G401 (cell line): ENCODE results near the gene ECHS1. TPM values are rescaled to one million over a fixed set of nuclear protein-coding genes. Genes with fewer than 3 reads are reported as not detected.
"Not testable (repeated sequence)": the region's sequence is repeated elsewhere in the genome, so short reads cannot be mapped to it uniquely, and the experiment has no call there.

Experiments used
- DNase-seq: peaks from one replicate; pipeline ENCODE4 v3.0.0-alpha.2; 2015; ENCODE audit warnings: low spot score
- in situ Hi-C: cut with HindIII; loops from 2 replicates; pipeline ENCODE4 v1.10.0; 2016; ENCODE audit warnings: low sequenced_read_pairs, mixed read lengths
- total RNA-seq: library from RNA; depleted of rRNA; stranded (reverse); fragments of >200 nt; shearing (Covaris generic); gene quantifications from 2 replicates; pipeline ENCODE4 v1.2.3, GENCODE V29; 2014

ECHS1 gene
- total RNA-seq, 1 experiment from 2014 or later: 105 TPM

DNA sequence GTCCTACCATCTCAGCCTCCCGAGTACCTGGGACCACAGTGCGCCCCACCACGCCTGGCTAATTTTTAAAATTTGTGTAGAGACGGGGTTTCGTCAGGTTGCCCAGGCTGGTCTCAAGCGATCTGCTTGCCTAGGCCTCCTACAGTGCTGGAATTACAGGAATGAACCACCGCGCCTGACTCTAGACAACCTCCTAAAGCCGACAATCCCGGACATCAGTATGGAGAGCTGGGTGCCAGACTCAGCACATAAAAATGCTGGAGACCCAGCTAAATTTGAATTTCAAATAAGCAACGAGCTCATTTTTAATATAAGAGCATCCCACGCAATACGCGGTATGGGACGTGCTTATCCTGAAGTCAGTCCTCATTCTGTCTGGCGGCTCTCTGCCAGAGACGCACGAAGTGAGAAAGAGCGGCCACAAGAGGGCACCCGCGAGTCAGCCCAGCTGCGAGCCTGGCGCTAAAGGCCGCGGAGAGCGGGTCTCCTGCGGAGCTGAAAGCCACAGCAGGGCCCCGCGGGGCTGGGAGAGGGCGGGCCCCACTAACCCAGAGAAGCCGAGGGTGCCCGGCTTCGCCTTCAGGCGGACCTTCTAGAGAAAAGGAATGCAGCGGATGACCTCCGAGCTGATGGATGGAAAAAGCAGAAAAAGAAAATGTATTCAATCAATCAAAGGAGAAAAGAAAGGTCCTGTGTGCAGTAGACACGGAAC, 43.5 kb downstream of the ECHS1 start:
- DNase-seq: peak; percentile 90
- in situ Hi-C loops: no loop called here

GRCh38 chr10:133328358-133329343, 44.5 kb downstream of the ECHS1 start:
- DNase-seq: no peak
- in situ Hi-C loops: no loop called here

DNA sequence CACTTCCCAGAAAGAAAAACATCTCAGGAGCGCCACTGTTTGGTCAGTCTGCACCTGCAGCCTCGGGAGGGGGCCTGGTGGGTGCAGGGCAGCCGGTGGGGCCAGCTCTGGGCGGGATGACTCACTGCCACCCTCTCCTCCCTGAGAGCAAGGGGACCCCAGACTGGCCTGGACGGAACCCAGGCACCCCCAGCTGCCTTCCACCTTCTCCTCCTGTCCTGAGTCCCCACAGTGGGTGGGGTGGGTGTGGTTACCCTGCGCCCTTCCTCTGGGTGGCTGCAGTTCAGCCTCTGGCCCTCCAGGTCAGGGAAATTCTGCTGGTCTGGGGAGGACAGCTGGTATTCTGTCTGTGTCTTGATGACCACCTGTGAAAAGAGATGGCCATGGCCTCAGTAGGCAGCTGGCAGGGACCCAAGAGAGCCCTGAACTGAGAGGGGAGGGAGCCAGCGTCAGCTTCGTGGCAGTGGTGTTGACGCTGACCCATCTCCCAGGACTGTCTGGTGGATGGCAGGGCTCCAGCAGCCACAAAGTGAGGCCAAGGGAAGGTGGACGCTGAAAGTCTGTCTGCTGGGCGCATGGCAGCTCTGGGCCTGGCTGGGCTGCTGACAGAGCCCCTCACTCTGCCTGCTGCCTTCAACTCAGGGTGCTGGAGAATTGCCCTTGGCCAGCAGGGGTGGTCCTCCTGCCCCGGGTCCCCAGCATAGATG, 45.4 kb downstream of the ECHS1 start:
- in situ Hi-C loops: no loop called here
- peak; percentile 60 for DNase-seq

GRCh38 chr10:133326745-133327650, 46.2 kb downstream of the ECHS1 start:
- in situ Hi-C loops: no loop called here
- no peak for DNase-seq

DNA sequence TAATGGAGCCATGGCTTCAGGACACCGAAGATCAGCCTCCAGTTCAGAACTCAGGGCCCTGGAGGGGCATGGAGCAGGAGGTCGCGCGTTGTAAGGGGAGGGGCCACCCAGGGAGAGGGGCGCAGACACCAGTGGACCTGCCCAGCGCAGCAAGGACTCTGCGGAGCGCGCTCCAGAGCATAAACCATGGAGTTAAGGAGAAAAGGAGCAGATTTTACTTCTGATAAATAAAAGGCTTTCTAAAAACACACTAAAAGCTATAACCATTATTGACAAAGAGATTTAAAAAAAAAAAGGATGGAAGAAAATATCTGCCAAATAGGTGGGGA, 47.0 kb downstream of the ECHS1 start:
- in situ Hi-C loops: no loop called here
- peak; percentile 22 for DNase-seq

DNA sequence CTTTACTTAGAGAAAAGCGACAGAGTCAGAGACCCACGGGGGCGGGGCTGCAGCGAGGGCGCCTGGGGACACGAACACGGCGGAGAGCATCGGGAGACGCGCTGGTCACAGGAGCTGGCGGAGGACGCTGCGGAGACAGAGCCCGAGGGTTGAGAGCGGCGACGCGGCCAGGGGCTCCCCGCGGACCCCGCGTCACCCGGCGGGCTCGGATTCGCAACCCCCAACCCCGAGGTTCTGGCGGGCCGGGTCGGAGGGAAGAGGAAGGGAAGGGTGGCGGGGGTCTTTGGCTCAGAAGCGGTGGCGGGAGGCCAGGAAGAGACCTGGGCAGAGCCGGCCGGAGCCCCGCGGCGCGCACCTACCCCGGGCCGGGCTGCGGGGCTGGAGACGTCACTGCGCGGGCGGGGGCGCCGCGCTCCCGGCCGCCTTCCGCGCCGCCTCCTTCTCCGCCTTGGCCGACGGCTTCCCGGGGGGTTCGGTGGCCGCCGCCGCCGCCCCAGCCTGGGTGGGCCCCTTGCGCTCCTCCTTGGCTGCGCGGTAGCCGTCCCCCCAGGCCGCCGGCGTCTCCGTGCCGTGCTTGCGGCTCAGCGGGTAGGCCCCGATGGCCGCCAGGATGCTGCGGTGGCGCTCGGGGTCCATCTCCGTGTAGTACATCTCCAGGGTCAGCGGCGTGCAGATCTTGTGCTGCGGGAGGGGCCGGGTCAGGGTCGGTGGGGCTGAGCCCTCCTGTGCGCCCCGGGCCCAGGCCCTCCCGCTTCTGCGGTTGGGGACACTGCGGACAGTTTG, 47.5 kb downstream of the ECHS1 start:
- peak; percentile 36 for DNase-seq
- in situ Hi-C loops: no loop called here

DNA sequence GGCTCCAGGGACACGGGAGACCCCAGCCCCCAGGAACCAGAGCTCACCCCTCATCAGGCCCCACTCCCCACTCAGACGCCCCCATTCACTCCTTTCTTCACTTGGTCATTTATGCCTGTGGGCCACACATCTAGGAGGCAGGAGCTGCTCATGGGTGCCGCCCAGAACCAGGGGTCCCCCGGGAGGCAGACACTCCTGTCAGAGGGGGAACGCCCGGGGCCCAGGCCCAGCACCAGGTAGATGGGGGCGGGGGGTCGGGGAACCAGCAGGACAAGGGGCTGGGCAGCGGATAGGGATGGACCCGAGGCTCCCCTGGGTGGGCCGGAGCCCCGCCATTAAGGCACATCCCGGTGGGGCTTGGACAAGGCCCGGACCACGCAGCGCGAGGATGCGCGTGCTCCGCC, 48.3 kb downstream of the ECHS1 start:
- in situ Hi-C loops: no loop called here
- peak; percentile 12 for DNase-seq

GRCh38 chr10:133324198-133324792, 48.9 kb downstream of the ECHS1 start:
- DNase-seq: peak; percentile 43
- in situ Hi-C loops: no loop called here

DNA sequence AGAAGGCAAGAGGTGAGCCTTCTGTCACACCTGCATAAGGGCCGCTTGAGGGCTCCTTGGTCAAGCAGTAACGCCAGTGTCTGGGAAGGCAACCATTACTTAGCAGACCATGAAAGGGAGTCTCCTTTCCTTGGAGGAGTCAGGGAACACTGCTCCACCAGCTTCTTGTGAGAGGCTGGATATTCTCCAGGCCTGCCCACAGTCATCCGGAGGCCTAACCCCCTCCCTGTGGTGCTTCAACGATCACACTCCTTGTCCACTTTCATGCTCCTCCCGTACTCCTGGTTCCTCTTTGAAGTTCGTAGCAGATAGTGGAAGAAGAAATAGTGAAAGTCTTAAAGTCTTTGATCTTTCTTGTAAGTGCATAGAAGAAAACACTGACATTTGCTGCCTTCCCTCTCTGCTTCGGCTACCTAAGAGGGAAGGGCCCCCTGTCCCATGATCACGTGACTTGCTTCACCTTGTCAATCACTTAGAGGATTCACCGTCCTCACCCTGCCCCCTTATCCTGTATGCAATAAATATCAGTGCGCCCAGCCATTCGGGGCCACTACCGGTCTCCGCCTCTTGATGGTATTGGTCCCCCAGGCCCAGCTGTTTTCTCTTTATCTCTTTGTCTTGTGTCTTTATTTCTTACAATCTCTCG, 51.0 kb downstream of the ECHS1 start:
- DNase-seq, in situ Hi-C loops: not testable (repeated sequence)

GRCh38 chr10:133320852-133321422, 52.2 kb downstream of the ECHS1 start:
- in situ Hi-C loops, DNase-seq: not testable (repeated sequence)

DNA sequence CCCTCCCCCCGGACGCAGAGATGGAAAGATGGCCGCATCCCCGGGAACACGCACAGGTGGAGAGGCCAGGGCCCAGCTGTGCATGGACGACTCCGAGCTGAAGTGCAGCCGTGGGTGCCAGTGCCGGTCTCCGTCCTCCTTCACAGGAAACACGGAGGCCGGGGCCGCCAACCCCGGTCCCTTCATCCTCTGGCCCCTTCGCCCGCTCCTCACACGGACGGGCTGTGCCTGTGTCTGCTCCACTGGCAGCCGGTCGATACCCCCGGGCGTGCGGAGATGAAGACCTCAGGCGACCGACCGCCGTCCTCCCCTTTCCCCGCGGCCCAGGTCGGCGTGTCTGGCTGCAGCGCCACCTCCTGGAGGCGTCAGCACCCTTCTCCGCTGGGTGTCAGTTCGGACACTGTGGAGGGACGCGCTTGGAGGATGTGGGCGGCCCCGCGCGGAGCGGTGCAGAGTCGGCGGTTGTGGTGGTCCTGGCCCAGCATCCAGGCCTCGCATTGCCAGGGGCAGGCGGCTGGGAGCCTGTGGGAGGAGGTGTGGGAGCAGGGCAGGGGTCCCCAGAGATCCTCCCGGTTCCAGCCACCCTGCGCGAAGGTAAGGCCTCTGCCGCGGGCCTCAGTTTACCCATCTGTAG, 54.5 kb downstream of the ECHS1 start:
- DNase-seq: peak; percentile 58
- in situ Hi-C loops: no loop called here

- in situ Hi-C loops: no loop called here
- no peak for DNase-seq
These were observed 56.4 kb downstream of the ECHS1 start for GRCh38 chr10:133316732-133317131.

- DNase-seq: no peak
- in situ Hi-C loops: no loop called here
These were observed 56.9 kb downstream of the ECHS1 start for GRCh38 chr10:133316266-133316665.

- in situ Hi-C loops: no loop called here
- peak; percentile 20 for DNase-seq
These were observed 57.3 kb downstream of the ECHS1 start for GRCh38 chr10:133315847-133316246.

DNA sequence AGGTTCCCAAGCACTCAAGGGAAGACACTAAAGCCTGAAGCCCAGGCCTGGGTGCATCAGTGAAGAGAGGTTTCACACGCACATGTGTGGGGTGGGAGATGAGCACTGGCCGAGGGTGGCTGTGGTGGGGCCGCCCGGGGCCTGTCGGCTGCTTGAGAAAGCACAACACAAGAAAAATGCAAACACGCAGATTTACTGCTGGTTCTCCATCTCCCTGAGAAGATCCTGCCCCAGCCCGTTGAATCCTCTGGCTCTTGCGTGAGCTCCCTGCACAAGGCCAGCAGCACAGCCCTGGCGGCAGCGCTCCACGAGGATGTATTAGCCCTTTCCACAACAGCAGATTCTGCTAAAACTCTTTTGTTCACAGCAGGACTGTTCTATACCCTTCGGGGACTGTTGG, 58.2 kb downstream of the ECHS1 start:
- in situ Hi-C loops: no loop called here
- peak; percentile 9 for DNase-seq

DNA sequence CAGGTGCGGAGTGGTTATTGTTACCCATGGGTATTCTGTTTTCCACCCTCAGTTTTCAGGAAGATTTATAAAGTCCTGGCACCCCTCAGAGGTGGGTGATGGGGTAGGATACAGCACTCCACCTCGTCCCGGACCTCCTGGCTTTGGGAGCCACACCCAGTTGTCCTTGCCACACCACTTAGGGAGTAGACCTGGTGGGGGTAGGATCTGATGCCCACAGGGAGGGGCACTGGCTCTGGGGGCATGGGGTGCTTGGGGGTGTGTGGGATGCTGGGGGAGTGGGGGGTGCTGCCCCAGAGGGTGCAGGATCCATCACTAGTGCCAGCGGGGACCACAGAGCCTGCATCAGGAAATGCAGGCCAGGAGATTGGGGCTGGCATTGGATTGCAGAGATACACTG, 60.0 kb downstream of the ECHS1 start:
- in situ Hi-C loops: no loop called here
- DNase-seq: no peak

DNA sequence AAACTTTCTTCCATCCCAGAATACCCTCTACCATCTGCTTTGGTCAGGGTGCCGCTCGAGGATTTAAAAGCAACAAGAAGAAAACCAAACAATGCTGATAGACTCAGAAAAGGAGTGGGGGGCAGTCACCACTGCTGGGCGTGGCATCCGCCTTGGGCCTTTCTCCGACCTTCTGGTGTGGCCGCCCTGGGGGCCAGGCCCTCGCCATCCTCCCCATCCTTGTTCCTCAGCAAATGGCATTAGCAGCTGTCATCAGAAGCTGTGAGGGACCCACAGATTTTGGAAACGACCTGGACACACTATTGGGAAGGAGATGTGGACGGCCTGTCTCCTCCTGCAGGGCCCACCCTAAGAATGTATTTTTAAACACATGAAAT, 60.4 kb downstream of the ECHS1 start:
- DNase-seq: no peak
- in situ Hi-C loops: no loop called here
